Erythroblast (primary cell): ENCODE results near the gene CKMT2.
A peak's percentile ranks its signal among the peaks of the same experiment; 100 is the strongest.

ENCODE experiments used
- DNase-seq, 2 experiments: peaks; one replicate each; lab custom pipeline; 2025; lab: John Stamatoyannopoulos, UW
- GATA1 ChIP-seq: IDR thresholded peaks from 2 replicates; pipeline ENCODE4 v1.6.1; 2011; ENCODE audit warnings: low read depth, mild to moderate bottlenecking, control low read depth, low read length, moderate library complexity
- POLR2A ChIP-seq: IDR thresholded peaks from 2 replicates; pipeline ENCODE4 v1.6.1; 2011; ENCODE audit warnings: mild to moderate bottlenecking, low read length

CKMT2 gene

DNA sequence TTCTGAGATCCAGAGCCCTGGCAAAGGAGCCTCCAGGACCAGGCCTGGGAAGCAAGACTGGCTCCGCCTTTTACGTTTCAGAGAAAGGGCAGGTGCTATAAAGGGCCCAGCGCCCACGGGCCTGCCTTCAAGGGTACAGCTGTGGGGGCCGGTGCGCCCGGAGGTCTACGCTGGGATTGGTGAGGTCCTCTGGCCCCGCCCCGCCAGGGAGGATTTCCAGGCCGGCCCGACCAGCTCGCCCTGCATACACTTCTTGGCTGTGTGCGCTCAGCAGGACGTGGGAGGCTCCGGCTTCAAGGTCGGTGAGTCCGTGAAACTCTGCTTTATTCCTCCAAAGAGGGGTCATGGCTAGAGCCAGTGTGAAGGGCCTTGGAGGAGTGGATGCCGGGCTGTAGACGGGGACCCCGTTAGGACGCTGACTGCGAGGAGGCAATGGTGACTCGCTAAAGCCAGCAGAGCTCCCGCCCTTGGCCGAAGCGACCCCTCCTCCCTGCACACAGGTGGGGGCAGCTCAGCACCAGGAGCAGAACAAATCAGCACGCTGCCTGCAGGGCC lies at the start of gene CKMT2:
CKMT2 (plus strand) TSS at position 243 of the 555 bp plus-strand sequence. CDS start 17,811 bp downstream, outside the sequence.
- TF ChIP-seq GATA1 (no peak), POLR2A (no peak)
- DNase-seq: no peak

DNA sequence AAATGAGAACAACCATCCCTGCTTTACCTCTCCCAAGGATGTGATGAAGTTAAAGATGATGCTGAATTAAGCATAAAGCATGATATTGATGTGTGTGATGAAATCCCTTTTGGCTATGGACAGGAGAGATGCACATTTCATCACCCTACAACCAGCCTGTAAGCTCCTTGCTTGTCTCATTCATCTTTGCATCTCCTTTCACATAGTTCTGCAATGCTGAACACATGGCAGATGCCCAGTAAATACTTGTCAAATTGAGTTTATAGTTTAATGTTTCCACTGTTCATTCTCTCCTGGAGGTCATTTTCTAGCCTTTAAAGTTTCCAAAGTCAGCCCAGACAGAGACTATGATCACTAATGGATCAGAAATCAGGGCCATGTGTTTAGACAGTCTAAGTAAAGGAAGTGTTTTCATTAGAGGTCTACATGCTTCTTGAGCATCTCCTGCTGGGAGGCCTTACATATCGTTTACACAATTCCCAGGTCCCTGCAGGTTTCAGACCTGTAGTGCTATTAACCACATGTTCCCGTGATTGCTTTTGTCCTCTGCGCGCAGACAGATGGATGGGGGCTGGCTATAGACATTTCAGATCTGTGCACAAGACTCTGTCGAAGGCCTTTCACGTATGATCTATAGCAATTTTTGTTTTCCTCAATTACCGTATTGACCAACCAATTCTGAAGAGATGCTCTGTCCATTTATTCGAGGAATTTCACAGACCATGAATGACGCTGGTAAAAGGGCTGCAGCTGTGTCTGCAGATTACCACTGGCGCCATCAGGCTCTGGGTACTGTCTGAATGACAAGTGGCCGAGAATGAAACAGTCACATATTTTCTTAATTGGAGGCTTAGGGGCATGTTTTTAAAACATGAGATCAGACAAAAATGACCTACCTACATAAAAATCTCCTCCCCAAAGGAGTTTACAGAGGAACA lies 49.0 kb upstream of the CKMT2 start:
- TF ChIP-seq POLR2A: no peak
- no peak for TF ChIP-seq GATA1
- DNase-seq: no peak

DNA sequence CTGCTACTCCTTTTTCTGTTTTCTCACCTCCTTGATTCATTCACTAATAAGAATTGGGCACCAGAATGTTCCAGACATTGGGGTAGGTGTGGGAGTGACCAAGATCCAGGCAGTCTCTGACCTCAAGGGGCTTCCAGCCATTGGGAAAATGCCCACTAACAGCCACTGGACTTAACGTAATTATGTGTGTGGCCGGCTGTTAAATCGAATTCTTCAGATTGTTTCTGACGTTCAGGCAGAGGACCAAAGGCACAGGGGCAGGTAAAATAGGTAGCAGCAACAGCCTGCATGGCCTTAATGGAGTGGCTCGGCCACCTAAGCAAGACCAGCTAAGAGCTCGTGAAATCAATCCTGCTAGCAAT lies 48.4 kb upstream of the CKMT2 start:
- TF ChIP-seq GATA1 (no peak), POLR2A (no peak)
- no peak for DNase-seq

DNA sequence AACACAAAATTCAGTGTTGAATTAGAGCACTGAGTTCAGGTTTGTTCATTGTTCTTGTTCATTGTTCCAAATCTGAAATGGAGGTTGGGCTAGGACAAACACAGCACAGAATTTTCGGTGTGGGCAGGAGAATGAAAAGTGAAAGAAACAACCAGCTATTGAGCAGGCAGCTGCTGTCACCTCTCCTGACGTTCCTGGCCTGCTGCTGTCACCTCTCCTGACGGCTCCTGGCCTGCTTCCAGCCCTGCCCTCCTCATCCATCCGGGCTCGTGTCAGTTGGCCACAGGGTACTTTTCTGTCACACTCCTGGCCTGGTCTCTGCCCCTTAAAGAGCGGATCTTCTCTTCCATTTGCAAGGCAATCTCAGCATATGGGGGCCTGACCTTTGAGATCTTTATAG lies 45.2 kb upstream of the CKMT2 start:
- DNase-seq: no peak
- TF ChIP-seq GATA1 (no peak), POLR2A (no peak)

- TF ChIP-seq POLR2A: no peak
- TF ChIP-seq GATA1: no peak
Measured at GRCh38 chr5:81188962-81189361, 44.2 kb upstream of the CKMT2 start.

GRCh38 chr5:81189875-81190498 lies 43.1 kb upstream of the CKMT2 start:
- no peak for DNase-seq
- TF ChIP-seq GATA1 (no peak), POLR2A (no peak)

More at GRCh38 chr5:81188962-81189361, 44.2 kb upstream of the CKMT2 start:
- DNase-seq: no peak

DNA sequence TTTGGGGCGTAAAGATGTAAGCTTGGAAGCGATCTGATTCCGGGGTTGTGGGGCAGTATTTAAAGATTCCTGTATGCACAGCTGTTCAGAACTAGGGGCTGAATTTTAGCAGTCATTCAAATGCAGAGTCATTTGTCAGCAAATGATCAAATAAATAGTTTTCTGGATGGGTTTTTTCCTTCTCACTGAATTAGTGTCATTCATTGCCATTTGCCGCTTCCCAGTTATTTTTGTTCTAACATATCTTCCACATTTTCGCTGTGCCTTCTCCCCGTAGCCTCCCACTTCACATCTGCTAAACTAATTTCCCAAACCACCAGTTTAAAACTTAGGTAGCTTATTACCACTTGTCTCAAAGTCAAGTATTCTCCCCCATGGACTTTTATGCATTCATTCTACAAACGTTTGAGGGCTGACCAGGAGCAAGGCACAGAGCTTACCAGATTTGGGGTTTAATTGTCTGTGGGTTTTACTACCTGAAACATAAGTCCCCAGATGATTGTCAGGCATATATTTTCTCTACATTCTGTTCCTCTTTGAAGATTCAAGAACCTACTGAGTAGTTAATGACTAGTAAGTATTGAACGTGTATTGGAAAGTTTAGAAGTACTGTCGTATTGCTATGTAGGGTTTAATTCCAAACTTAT lies 41.3 kb upstream of the CKMT2 start:
- DNase-seq: no peak
- TF ChIP-seq GATA1: no peak
- no peak for TF ChIP-seq POLR2A

DNA sequence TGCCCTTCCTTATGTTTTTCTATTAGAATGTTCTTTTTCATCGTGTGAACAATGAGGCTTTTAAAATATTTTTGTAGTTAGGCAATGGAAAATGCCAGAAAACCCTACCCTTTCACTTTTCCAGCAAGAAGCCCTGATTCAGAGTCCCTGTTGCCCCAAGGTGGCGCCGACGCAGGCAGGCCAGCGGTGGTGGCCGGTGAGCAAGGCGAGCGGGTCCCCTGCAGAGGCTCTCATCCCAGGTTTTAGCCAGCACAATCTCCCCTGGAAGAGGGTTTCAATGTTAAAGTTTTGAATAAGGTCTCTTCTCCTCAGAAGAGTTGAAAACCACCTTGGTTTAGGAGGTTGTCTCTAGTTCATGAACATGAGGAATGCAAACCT lies 40.8 kb upstream of the CKMT2 start:
- DNase-seq: no peak

GRCh38 chr5:81194633-81195334 lies 38.3 kb upstream of the CKMT2 start:
- no peak for TF ChIP-seq POLR2A
- TF ChIP-seq GATA1: no peak

More for the DNA sequence above, 40.8 kb upstream of the CKMT2 start:
- TF ChIP-seq GATA1 (no peak), POLR2A (no peak)

GRCh38 chr5:81195335-81195929 lies 37.7 kb upstream of the CKMT2 start:
- DNase-seq: peak in 1 of 2 experiments; percentile 8

More at GRCh38 chr5:81194633-81195334, 38.3 kb upstream of the CKMT2 start:
- DNase-seq: peak; percentile 75 to 82

DNA sequence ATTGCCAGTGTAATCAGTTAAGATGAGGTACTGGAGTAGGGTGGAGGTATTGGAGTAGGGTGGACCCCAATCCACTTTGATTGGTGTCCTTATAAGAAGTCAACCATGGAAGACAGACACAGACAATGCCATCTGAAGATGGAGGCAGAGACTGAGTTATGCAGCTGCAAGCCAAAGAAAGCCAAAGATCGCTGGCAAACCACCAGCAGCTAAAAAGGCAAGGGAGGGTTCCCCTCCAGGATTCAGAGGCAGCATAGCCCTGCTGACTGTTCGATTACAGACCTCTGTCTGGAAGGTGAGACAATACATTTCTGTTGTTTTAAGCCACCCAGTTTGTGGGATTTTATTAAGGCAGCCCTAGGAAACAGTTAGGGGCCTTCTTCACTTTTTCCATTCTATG lies 30.5 kb upstream of the CKMT2 start:
- no peak for DNase-seq
- TF ChIP-seq GATA1 (no peak), POLR2A (no peak)

More at GRCh38 chr5:81195335-81195929, 37.7 kb upstream of the CKMT2 start:
- TF ChIP-seq GATA1 (no peak), POLR2A (no peak)

DNA sequence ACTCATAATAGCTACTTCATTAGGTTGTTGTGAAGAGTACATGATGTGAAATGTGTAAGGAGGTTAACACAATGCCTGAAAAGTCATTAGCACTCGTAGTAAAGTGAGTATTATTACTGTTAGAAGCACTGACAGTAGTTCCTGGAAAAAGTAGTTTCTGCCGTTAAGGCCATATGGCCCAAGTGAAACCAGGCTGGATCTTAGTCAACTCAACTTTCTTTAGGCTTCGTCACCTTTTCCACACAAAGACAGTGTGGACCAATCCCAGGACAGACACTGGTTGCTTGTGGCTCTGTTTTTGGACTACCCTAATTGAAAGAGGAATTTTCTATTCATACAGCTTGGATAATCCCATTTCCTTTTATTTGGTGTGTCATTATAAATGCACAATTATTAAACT lies 29.4 kb upstream of the CKMT2 start:
- DNase-seq: no peak
- TF ChIP-seq GATA1 (no peak), POLR2A (no peak)

DNA sequence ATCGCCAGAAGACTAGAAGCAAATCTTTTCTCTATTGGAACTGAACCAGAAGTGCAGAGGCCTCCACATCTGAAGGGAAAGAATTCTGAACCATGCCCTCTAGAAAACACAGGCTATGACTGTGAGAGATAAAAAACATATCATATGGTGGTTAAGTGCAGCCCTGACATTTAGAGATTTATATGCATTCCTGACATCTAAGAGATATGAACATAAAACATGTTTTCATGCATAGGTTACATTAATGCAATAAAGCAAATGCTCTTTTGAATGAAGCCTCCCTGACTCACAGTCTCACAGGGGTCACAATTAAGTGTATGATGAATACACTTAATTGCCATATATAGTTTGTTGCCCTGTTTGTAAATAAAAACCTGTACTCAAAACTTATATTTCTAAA lies 28.9 kb upstream of the CKMT2 start:
- no peak for DNase-seq
- TF ChIP-seq GATA1 (no peak), POLR2A (no peak)
